ENCODE results near the gene IL36G.

Gene IL36G

DNA sequence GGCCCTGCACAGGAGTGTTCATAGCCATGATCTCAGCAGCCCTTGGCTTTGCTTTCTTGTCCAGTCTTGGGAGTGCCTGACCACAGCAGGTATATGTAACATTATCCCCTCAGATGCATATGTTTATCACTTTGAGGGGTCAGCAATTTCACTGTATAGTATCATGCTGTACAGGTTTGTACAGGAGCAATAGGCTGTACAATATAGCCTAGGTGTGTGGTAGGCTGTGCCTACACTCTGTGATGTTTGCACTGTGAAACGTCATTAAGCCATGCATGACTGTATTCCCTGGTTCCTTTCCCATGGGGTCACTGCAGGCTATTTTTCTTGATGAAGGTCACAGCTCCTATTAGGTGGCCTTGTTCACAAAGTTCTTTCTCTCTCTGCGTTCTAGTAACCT is 4.7 kb upstream of the IL36G start:
- no peak for DNase-seq

GRCh38 chr2:112979731-112980130 is 1.9 kb downstream of the IL36G start:
- no peak for DNase-seq

DNA sequence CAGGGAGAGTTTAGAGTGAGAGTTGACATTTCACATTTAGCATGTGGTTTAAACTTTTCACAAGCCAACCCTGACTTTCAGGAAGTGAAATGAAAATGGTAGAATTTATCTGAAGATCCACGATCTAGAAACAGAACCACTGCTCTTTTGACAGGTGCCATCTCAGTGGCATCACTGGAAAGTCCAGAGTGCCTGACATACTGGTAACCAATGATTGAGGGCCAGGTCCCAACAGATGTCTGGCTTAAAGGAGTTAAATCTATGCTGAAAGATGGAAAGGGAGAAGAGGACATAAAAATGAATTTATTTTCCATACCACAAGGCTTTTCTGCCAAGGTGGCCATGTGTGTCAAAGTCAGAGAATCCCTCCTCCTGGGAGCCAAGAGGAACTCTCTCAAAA is 2.7 kb downstream of the IL36G start:
- DNase-seq = no peak

DNA sequence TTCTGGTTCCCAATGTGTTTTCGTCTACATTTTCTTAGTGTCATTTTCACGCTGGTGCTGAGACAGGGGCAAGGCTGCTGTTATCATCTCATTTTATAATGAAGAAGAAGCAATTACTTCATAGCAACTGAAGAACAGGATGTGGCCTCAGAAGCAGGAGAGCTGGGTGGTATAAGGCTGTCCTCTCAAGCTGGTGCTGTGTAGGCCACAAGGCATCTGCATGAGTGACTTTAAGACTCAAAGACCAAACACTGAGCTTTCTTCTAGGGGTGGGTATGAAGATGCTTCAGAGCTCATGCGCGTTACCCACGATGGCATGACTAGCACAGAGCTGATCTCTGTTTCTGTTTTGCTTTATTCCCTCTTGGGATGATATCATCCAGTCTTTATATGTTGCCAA is 7.3 kb downstream of the IL36G start:
- DNase-seq = no peak

- DNase-seq = no peak
Measured at GRCh38 chr2:112989611-112990010, 11.8 kb downstream of the IL36G start.

DNA sequence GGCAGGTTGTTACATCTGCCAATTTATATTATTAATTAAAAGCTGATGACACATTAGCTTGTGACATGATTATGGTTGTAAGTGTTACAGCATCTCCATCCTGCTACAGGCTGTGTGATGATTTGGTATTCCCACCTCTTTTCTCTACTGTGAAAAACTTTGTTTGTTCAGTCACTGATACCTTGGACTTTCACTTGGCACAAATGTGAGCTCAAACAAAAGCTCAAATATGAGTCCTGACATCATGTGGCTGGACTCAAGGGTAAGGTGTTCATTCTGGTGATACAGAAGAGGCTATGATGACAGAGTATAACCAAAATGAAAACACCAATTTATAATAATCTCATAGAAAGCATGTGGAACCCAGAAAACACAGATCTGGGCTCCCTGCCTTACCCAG is 16.0 kb downstream of the IL36G start:
- DNase-seq = no peak

DNA sequence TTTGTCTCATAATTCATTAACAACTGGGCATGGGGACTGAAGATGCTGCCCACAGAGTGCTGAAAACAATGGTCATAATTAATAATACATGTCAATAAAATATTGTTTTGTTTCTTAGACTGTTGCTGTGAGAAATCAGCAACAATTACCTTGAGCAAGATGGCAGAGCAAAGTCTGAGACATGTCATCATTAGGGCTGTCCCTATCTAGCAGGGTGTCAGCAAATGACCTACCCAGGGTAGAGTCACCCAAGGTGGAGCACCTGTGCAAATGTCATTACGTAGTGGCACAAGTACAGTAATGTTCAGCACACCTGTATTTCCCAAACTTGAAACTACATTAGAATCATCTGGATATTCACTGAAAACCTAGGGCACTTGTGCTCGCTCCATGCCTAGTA is 16.8 kb downstream of the IL36G start:
- DNase-seq = no peak

GRCh38 chr2:112995346-112995920 is 17.6 kb downstream of the IL36G start:
- DNase-seq = no peak

- no peak for DNase-seq
Measured at GRCh38 chr2:112996635-112997034, 18.8 kb downstream of the IL36G start.

GRCh38 chr2:112997151-112997550 is 19.3 kb downstream of the IL36G start:
- DNase-seq = no peak

GRCh38 chr2:113000436-113000835 is 22.6 kb downstream of the IL36G start:
- DNase-seq = no peak

GRCh38 chr2:113002677-113003076 is 24.9 kb downstream of the IL36G start:
- DNase-seq = no peak

DNA sequence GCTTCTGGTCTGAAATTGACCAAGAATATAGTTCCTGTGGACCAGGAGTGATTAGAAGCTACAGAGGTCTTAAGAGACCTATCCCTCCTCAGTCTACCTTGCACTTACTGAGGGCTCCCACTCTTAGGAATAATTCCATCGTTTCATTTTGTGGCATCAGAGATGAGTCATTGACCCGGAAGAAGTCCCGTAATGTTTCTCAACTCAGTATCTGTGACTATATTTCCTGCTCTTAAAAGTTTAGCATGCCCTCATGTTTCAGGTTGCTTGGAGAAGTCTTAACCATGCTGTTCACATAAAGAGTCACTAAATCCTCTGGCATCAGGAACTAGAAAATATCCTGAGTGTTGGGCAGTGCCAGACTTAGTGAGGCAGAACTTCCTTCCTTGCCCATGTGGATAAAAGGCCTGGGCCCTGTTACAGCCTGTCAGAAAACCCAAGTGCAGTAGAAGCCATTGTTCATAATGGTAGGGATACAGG is 27.3 kb downstream of the IL36G start, which contains the start of gene IL36A:
TSS of gene IL36A (plus strand) at position 430 of the 480 bp plus-strand sequence. CDS start 413 bp downstream, outside the sequence.
- DNase-seq = no peak

DNA sequence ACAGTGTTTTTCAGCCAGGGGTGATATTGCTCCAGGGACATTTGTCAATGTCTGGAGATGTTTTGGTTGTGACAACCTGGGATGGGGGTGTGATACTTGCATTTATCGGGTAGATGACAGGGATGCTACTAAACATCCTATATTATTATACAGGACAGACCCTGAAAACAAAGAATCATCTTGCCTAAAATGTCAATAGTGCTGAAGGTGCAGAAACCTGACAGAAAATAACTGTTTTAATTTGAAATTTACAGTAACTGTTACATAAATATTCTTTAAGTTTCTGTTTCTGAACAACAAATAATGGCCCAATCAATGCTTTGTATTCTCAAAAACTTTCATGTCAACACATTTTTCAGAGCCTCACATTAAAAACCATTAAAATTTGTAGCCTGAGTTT is 29.4 kb downstream of the IL36G start:
- no peak for DNase-seq

- no peak for DNase-seq
Measured at GRCh38 chr2:113009622-113010021, 31.8 kb downstream of the IL36G start.

GRCh38 chr2:113010088-113010487 is 32.3 kb downstream of the IL36G start:
- DNase-seq = no peak

DNA sequence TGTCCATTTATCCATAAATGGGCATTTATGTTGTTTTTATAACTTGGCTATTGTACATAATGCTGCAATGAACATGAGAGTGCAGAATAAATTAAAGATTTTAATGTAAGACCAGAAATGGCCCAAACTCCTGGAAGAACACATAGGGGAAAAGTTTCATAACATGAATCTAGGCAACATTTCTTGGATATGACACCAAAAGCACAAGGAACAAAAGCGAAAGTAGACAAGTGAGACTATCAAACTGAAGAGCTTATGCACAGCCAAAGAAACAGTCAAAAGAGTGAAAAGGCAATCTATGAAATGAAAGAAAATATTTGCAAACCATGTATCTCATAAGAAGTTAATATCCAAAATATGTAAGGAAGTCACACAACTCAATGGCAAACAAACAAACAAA is 33.3 kb downstream of the IL36G start:
- no peak for DNase-seq

DNA sequence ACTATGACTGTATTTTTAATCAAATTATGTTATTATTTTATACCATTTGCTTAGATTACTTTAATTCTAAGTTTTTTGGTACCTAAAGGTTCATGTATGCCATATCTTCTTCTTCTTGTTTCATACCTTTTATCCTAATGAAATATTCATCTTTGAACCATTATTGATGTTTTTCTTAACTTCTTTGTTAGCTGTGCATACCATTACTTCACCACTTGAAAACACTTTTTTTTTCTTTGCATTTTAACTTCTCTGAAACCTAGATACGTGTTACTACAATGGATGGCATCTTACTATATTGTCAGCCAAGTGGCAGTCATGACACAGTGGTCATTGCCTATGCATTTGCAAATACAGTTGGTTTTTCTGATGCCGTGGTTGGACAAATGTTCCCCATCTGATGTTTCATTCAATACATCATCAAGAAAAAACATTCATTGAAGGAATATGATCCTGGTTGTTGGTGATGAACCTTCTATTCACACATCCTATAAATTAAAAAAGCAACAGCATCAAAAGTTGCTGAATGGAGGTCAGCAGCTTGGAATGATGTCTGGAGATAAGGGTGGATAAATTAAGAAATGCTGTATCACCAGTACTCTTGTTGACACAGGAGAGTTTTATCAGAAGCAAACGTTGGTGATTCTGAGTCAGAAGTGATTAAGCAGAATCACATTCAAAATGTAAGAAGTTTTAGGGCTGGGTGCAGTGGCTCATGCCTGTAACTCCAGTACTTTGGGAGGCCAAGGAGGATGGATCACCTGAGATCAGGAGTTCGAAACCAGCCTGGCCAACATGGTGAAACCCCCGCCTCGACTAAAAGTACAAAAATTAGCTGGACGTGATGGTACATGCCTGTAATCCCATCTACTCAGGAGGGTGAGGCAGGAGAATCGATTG is 34.9 kb downstream of the IL36G start:
- DNase-seq = no peak

DNA sequence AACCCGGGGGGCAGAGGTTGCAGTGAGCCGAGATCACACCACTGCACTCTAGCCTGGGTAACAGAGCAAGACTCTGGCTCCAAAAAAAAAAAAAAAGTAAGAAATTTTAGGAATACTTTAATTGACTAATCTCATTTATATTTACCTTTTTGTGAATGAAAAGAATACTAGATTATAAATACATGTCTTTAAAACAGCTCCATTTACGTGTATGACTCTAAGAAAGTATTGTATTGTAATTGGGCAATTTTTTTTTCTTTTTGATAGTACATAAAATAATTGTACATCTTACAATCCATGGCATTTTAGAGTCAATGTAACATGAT is 35.5 kb downstream of the IL36G start:
- DNase-seq = no peak

DNA sequence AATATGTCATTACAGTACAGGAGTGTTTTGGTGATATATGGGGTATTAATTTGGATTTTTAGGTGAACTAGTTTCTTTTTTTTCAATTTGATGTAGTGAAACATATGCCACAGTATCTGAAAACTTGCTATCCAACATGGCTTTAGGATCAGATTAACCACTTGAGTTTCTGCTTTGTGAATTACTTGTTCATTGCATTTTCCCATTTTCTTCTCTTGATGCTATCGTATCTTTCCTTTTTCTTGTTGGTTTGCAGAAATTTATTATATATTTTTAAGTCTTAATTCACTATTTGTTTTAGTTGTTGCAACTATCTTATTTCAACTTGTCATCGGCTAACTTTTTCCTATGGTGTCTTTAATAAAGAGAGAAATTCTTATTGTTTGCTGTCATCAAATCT is 36.3 kb downstream of the IL36G start:
- no peak for DNase-seq

GRCh38 chr2:113015042-113015441 is 37.2 kb downstream of the IL36G start:
- DNase-seq = no peak

DNA sequence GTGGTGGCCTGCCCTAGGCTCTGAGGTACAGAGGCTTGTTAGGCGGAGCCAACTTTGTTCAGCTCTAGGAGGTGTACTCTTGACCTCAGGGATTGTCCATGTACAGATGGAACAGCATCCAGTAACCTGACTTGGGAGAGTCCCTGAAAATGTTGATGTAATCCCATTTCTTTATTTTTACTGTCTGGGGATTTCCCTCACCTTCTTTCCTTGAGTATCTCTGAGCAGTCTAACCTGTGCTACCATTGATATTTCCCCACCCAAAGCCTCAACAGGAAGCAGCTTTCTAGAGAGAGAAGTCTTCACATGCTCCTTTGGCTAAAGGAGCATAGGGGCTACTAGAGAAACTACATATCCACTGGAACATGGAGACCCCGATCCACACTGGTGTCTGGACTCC is 37.8 kb downstream of the IL36G start:
- no peak for DNase-seq

DNA sequence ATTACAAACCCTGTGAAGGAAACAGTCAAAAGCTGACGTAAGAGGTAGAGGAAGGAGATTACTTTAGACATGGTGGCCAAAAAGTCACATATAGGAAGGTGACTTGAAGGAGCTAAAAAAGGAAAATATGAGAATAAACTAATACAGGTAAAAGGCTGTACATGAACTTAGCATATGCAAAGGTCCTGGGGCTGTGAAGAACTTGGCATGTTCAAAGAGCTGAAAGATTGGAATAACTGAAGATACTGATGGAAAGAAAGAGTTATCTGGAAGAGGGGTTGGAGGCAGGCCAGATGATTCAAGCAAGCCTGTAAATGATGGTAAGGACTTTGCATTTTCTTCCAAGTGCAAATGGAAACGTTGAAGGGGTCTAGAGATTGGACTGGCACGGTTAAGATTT is 40.7 kb downstream of the IL36G start:
- DNase-seq = no peak

DNA sequence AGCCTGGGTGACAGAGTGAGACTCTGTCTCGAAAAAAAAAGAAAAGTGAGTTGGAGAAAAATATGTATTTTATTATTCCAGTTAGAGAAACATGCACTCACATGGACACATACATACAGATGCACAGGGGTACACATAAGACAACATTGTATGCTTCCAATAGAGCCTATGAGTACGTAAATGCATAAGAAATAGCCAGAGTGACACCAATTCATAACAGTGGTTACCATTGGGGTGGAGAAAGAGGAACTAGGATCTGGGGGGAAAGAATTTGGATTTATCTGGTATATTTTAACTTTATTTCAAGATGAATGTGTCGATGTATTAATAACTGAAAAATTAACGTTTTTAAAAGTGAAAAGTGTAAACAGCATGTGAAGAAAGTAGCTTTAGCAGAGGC is 43.5 kb downstream of the IL36G start:
- no peak for DNase-seq

GRCh38 chr2:113024764-113025163 is 47.0 kb downstream of the IL36G start:
- no peak for DNase-seq
